B cell (primary cell): Measurements from ENCODE around the gene ATXN7L3. TPM values are rescaled to one million over a fixed set of nuclear protein-coding genes. Genes with fewer than 3 reads are reported as not detected.

ENCODE experiments used
- ATAC-seq: fragments of 200-7000 bp; cut with Tn5 transposase; one replicate; pipeline ENCODE4 v1.10.0; 2021; ENCODE audit warnings: low read depth, mild to moderate bottlenecking, moderate number of reproducible peaks, moderate library complexity
- CTCF ChIA-PET: fragments of 350-600 bp; sonication (Branson Sonifier 250); formaldehyde crosslinking; loops from one replicate; lab custom pipeline; 2021; ENCODE audit warnings: antibody characterized with exemption, inconsistent platforms; lab: Charles Lee
- POLR2A ChIA-PET: fragments of 350-600 bp; sonication (Branson Sonifier 250); formaldehyde crosslinking; loops from one replicate; lab custom pipeline; 2021; ENCODE audit warnings: antibody characterized with exemption; lab: Charles Lee
- DNase-seq: peaks from one replicate; pipeline ENCODE4 v3.0.0; 2013
- H2AFZ ChIP-seq: 2 replicates; pipeline ENCODE4 v1.6.1; 2012; ENCODE audit warnings: mild to moderate bottlenecking, low read depth, low read length; ENCODE audit not compliant: insufficient read depth, poor library complexity, severe bottlenecking
- H3K27ac ChIP-seq, 2 donors: 1 replicate in 1 of 2; 2 replicates in 1 of 2; pipeline ENCODE4 v1.5.1; 2012 to 2013; ENCODE audit warnings: low read length in 2 of 2, mild to moderate bottlenecking in 2 of 2, moderate library complexity in 1 of 2
- H3K27me3 ChIP-seq, 4 experiments: fragments of 200-600 bp in 1 of 4; sonication (generic) in 1 of 4; replicated peaks in 1 of 4; 1 replicate in 2 of 4; 2 replicates in 2 of 4; pipeline versions ENCODE4 v1.6.1 to v1.7.0; 2013 to 2016; ENCODE audit warnings: low read length in 3 of 4, mild to moderate bottlenecking in 2 of 4, mixed read lengths in 1 of 4, moderate library complexity in 1 of 4; ENCODE audit not compliant: insufficient read depth in 4 of 4, control insufficient read depth in 3 of 4; ENCODE audit errors: control extremely low read depth in 1 of 4
- H3K36me3 ChIP-seq, 2 experiments: replicated peaks in 1 of 2; 1 replicate in 1 of 2; 2 replicates in 1 of 2; pipeline versions ENCODE4 v1.6.1 to v1.7.1; 2013; ENCODE audit warnings: low read length in 1 of 2; ENCODE audit not compliant: insufficient read depth in 2 of 2, control insufficient read depth in 1 of 2; ENCODE audit errors: control extremely low read depth in 1 of 2, extremely low read depth in 1 of 2
- H3K4me1 ChIP-seq, 2 donors: fragments of 200-600 bp in 1 of 2; sonication (generic) in 1 of 2; 1 replicate in 1 of 2; 2 replicates in 1 of 2; pipeline versions ENCODE4 v1.5.1 to v1.6.1; 2013 to 2017; ENCODE audit warnings: low read length in 2 of 2; ENCODE audit not compliant: control insufficient read depth in 2 of 2, insufficient read depth in 2 of 2
- H3K4me2 ChIP-seq: replicated peaks from 2 replicates; pipeline ENCODE3; 2012; ENCODE audit warnings: mild to moderate bottlenecking, low read depth, low read length; ENCODE audit not compliant: poor library complexity, severe bottlenecking
- H3K4me3 ChIP-seq, 5 experiments: fragments of 200-600 bp in 1 of 5; sonication (generic) in 1 of 5; 1 replicate in 3 of 5; 2 replicates in 2 of 5; pipeline versions ENCODE4 v1.5.1 to v1.7.0; 2011 to 2016; ENCODE audit warnings: low read length in 4 of 5, mild to moderate bottlenecking in 4 of 5, low read depth in 2 of 5, control low read depth in 1 of 5, moderate library complexity in 1 of 5; ENCODE audit not compliant: insufficient read depth in 1 of 5; ENCODE audit errors: control extremely low read depth in 1 of 5, extremely low read depth in 1 of 5
- H3K79me2 ChIP-seq: fragments of 200-600 bp; sonication (generic); one replicate; pipeline ENCODE4 v1.6.0; 2016; ENCODE audit warnings: low read length; ENCODE audit not compliant: control insufficient read depth, insufficient read depth
- H3K9ac ChIP-seq: fragments of 200-600 bp; sonication (generic); 2 replicates; pipeline ENCODE4 v1.6.1; 2017; ENCODE audit warnings: mild to moderate bottlenecking, low read length, moderate library complexity
- H3K9me3 ChIP-seq, 3 donors: one replicate each; pipeline versions ENCODE4 v1.6.1 to v1.7.1; 2013; ENCODE audit warnings: low read length in 2 of 3; ENCODE audit not compliant: control insufficient read depth in 2 of 3, insufficient read depth in 1 of 3; ENCODE audit errors: control extremely low read depth in 1 of 3
- H4K20me1 ChIP-seq: 2 replicates; pipeline ENCODE4 v1.6.0; 2012; ENCODE audit warnings: mild to moderate bottlenecking, low read length; ENCODE audit not compliant: insufficient read depth, control insufficient read depth, poor library complexity, severe bottlenecking
- H3K27ac Mint-ChIP-seq: one replicate; pipeline ENCODE4 v1.8.0; 2021; ENCODE audit warnings: mixed read lengths
- H3K27me3 Mint-ChIP-seq: one replicate; pipeline ENCODE4 v1.8.0; 2021; ENCODE audit warnings: mixed read lengths
- H3K4me1 Mint-ChIP-seq: one replicate; pipeline ENCODE4 v1.8.0; 2021; ENCODE audit warnings: mixed read lengths
- H3K4me3 Mint-ChIP-seq: one replicate; pipeline ENCODE4 v1.8.0; 2021; ENCODE audit warnings: mixed read lengths
- H3K9me3 Mint-ChIP-seq: one replicate; pipeline ENCODE4 v1.8.0; 2022; ENCODE audit warnings: mixed read lengths; ENCODE audit not compliant: insufficient read depth
- EZH2 ChIP-seq: IDR thresholded peaks from 2 replicates; pipeline ENCODE4 v1.6.1; 2012; ENCODE audit warnings: borderline replicate concordance, low read depth, mild to moderate bottlenecking, moderate library complexity, low read length; ENCODE audit not compliant: insufficient read depth, poor library complexity, severe bottlenecking
- WGBS: methylation state at CpG from one replicate; pipeline ENCODE4 v1.1.5; 2013; ENCODE audit warnings: missing lambda C conversion rate; ENCODE audit not compliant: insufficient coverage; 5-methylcytosine and 5-hydroxymethylcytosine counted together
- intact Hi-C: fragments of 100-400 bp; cut with micrococcal nuclease; formaldehyde crosslinking; loops from one replicate; pipeline ENCODE4 v1.10.0; 2022
- polyA plus RNA-seq: library from polyadenylated mRNA; depleted of rRNA; stranded (reverse); fragments of >200 nt; gene quantifications from 2 replicates; pipeline ENCODE4 v1.2.3, GENCODE V29; 2012
- total RNA-seq, 2 donors: library from RNA; stranded (reverse); fragments of 120-200 nt in 1 of 2; gene quantifications; 1 replicate in 1 of 2; 2 replicates in 1 of 2; pipeline versions ENCODE4 v1.2.3 to v1.2.4, GENCODE V29; 2013 to 2022
- TF ChIP-seq, protein P1 (sequence below): fragments of 200-600 bp; IDR thresholded peaks from one replicate; pipeline ENCODE4 v1.8.0; 2022; ENCODE audit warnings: antibody characterized with exemption, mild to moderate bottlenecking

The ATXN7L3 gene
- total and polyA plus RNA-seq, 2 donors (not counting 1 experiment from before 2014, with no cell fraction given): 63.6 to 107 TPM

DNA sequence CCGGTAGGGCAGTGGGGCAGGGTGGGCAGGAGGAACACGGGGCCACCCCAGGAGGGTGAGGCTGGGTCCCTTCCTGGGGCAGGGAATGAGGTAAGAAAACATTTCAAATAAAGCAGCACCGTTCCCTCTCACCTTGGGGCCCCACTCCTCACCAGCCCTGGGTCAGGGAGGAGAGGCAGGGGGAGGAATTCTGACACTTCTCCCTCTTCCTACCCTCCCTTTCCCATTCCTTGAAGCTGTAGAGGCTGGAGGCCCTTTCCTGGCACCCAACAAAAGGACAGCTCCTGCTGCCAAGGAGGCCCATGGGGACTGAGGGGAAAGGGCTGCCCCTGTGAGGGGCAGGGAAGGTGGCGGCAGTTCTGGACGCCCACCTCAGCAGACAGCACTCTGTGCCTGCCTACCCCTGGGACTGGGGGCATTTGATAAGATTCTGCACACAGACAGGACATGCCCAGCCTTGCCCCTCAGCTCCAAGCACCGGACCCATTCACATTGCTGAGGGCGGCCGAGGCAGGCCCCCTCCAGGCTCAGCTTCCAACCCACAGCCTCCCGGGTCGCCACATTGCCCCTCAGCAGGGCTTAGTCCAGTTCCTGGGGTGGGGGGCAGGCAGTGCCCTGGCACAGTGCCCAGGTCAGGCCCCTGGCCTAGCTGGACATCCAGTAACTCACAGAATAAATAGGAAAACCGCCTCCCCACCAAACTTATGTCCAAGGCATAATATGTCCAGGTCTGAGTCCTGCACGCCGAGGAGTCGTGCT lies 6.2 kb downstream of the ATXN7L3 start:
- Mint-ChIP-seq H3K9me3 (no peaks in the 10 kb centered on the region), H3K4me3 (no peak overlapping the region), H3K27me3 (no peaks in the 10 kb centered on the region), H3K4me1 (peaks cover 18% of the 10 kb centered on the region), H3K27ac (no peak overlapping the region)
- Histone ChIP-seq H3K9ac (no peak overlapping the region), H3K9me3 (no peaks in the 10 kb centered on the region), H3K4me2 (no peak overlapping the region), H3K27ac (no peak overlapping the region), H3K36me3 (peaks cover 5 to 67% of the 10 kb centered on the region in 2 experiments), H3K79me2 (peaks cover 51% of the 10 kb centered on the region), H4K20me1 (peaks cover 37% of the 10 kb centered on the region), H3K4me1 (peaks cover 12 to 16% of the 10 kb centered on the region in 2 donors), H3K4me3 (no peak overlapping the region), H3K27me3 (no peaks in the 10 kb centered on the region), H2AFZ (no peak overlapping the region)
- 98% methylated on average over 12 of the region's 14 CpGs for WGBS
- ChIA-PET CTCF (interaction anchor here (0.5 kb wide), 1 partner anchor 164 kb away, joined by 4 read pairs; no protein-coding TSS in a partner anchor), POLR2A (interaction anchor here (0.6 kb wide), 1 partner anchor 25 kb away, joined by 5 read pairs; no protein-coding TSS in a partner anchor)
- intact Hi-C loops: no loop called here
- no peak for ATAC-seq
- DNase-seq: no peak
- TF ChIP-seq, protein P1, sequence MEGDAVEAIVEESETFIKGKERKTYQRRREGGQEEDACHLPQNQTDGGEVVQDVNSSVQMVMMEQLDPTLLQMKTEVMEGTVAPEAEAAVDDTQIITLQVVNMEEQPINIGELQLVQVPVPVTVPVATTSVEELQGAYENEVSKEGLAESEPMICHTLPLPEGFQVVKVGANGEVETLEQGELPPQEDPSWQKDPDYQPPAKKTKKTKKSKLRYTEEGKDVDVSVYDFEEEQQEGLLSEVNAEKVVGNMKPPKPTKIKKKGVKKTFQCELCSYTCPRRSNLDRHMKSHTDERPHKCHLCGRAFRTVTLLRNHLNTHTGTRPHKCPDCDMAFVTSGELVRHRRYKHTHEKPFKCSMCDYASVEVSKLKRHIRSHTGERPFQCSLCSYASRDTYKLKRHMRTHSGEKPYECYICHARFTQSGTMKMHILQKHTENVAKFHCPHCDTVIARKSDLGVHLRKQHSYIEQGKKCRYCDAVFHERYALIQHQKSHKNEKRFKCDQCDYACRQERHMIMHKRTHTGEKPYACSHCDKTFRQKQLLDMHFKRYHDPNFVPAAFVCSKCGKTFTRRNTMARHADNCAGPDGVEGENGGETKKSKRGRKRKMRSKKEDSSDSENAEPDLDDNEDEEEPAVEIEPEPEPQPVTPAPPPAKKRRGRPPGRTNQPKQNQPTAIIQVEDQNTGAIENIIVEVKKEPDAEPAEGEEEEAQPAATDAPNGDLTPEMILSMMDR: no peak
- TF ChIP-seq EZH2: no peak

DNA sequence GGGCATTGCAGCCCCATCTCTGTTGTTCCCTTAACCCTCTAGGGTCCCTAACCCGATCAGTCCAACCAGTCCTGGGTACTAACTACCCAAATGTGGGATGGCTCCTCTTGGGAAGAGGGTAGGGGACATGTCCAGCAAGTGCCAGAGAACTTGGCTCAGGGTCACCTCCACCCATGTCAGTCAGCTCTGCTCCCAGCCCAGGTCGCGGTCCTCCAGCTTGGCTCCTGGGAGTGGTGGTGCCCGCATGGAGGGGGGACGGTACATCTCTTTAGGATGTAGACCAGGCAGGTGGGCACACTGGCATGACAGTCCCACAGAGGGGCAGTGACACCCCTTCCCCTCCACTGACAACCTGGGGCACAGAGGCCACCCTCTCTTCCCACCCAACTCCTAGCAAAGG lies 6.9 kb downstream of the ATXN7L3 start:
- 100% methylated on average over 2 of the region's 5 CpGs for WGBS
- Histone ChIP-seq H3K4me3 (no peak overlapping the region), H3K27me3 (no peaks in the 10 kb centered on the region), H3K9me3 (no peaks in the 10 kb centered on the region), H3K9ac (no peak overlapping the region), H2AFZ (no peak overlapping the region), H3K36me3 (peaks cover 5 to 66% of the 10 kb centered on the region in 2 experiments), H4K20me1 (peaks cover 30% of the 10 kb centered on the region), H3K4me2 (no peak overlapping the region), H3K4me1 (peaks cover 12 to 16% of the 10 kb centered on the region in 2 donors), H3K79me2 (peaks cover 51% of the 10 kb centered on the region), H3K27ac (no peak overlapping the region)
- Mint-ChIP-seq H3K4me1 (peaks cover 18% of the 10 kb centered on the region), H3K9me3 (no peaks in the 10 kb centered on the region), H3K27me3 (no peaks in the 10 kb centered on the region), H3K4me3 (no peak overlapping the region), H3K27ac (no peak overlapping the region)
- ChIA-PET CTCF (no interaction called here), POLR2A (no interaction called here)
- intact Hi-C loops: no loop called here
- TF ChIP-seq, protein P1: no peak
- no peak for TF ChIP-seq EZH2
- DNase-seq (no peak), ATAC-seq (no peak)
